Anterior cingulate cortex (tissue), 58 donors: ENCODE data around the gene ZNF583.

Source experiments
- DNase-seq, 58 donors: peaks; one replicate each; lab custom pipeline; 2025; lab: John Stamatoyannopoulos, UW

Gene ZNF583

DNA sequence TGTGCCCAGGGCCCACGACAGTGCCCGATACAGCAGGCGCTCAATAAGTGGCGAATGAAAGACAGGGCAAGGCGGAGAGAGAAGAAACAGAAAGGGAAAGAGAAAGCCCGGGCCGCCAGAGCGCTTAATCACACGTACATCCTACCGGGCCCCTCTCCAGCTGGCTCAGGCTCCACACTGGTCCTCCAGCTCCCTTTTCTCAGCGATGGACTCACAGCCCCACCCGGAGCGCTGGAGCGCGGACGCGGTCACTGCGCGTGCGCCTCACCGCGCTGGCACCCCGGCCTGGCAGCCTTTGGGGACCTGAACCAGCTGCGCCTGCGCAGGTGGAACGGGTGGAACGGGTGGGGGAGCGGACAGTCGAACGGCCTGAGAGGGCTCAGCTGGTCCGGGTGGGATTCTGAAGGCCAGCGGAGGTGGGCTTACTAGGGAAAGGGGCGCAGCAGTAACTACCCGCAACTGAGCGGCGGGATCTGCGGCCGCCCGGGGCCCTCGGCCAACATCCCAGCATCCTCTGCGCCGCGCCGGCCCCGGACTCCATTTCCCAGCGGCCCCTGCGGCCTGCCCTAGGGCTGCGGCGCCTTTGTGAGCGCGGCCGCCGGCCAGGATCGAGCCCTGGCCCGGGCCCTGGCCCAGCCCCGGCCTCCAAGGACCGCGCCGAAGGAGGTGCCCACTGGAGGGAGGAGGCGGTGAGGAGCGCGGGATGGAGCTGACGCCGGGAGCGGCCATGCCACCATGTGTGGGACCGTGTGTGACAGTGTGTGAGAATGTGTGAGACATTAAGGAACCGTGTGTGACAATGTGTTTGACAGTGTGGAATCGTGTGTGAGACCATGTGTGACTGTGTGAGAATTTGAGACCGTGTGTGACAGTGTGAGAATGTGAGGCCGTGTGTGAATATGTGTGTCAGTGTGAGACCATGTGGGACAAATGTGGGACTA, at the start of gene ZNF583:
TSS of gene ZNF583 (plus strand) at position 569 of the 941 bp plus-strand sequence. CDS start 2,783 bp downstream, outside the sequence.
- peak; percentile 77 to 96 (median 92) for DNase-seq

- DNase-seq: no peak
Measured at GRCh38 chr19:56355517-56355916, 48.6 kb upstream of the ZNF583 start.

DNA sequence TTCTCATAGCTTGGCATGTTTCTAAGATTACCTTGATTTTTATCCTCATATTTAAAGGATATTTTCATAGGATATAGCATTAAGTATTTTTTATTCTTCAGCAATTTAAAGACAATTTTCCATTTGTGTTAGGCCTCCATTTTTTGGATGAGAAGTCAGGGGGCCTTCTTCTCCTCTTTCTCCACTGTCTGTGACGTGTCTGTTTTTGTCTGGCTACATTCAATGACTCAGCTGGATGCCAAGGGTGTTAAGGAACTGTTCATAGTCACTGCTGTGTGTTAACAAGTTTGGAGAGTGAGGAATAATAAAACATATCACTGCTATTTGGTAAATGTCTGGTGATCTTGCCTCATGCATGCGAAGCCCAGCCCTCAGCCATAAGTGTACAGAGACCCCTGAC, 47.2 kb upstream of the ZNF583 start:
- no peak for DNase-seq

DNA sequence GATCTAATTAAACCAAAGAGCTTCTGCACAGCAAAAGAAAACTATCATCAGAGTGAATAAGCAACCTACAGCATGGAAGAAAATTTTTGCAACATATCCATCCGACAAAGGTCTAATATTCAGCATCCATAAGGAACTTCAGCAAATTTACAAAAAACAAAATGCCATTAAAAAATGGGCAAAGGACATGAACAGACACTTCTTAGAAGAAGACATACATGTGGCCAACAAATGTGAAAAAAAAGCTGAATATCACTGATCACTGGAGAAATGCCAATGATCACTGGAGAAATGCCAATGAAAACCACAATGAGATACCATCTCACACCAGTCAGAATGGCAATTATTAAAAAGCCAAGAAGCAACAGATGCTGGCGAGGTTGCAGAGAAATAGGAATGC, 43.3 kb upstream of the ZNF583 start:
- no peak for DNase-seq

GRCh38 chr19:56367829-56368711, 36.1 kb upstream of the ZNF583 start:
- peak in 57 of 58 donors; percentile 36 to 90 (median 75) for DNase-seq

DNA sequence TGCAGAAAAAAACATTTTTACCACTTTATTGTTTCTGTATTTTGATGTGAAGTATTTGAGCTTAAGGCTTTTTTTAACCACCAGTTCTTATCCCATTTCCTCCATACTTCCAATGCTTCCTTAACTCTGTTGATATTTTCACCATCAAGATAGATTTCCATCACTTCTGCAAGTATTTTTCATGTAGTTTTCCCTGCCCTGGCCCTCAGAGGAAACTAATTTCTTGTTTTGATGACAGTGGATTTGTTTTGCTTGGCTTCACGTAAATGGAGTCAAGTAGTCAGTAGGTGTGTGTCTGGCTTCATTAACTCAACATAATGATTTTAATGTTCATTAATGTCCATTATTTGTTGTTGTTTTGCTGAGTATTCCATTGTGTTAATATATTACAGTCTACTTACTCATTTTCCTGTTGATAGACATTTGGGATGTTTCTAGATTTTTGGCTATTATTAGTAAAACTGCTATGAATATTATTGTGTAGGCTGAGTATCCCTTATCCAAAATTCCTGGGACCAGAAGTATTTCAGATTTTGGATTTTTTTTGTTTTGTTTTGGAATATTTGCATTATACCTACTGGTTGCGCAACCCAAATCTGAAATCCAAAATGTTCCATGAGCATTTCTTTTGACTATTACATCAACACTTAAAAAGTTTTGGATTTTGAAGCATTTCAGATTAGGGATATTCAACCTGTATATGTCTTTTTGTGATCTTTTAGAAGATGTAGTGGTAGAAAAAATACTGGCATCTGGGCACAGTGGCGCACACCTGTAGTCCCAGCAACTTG, 34.1 kb upstream of the ZNF583 start:
- DNase-seq: no peak

- DNase-seq: no peak
Measured at GRCh38 chr19:56372281-56372680, 31.9 kb upstream of the ZNF583 start.

DNA sequence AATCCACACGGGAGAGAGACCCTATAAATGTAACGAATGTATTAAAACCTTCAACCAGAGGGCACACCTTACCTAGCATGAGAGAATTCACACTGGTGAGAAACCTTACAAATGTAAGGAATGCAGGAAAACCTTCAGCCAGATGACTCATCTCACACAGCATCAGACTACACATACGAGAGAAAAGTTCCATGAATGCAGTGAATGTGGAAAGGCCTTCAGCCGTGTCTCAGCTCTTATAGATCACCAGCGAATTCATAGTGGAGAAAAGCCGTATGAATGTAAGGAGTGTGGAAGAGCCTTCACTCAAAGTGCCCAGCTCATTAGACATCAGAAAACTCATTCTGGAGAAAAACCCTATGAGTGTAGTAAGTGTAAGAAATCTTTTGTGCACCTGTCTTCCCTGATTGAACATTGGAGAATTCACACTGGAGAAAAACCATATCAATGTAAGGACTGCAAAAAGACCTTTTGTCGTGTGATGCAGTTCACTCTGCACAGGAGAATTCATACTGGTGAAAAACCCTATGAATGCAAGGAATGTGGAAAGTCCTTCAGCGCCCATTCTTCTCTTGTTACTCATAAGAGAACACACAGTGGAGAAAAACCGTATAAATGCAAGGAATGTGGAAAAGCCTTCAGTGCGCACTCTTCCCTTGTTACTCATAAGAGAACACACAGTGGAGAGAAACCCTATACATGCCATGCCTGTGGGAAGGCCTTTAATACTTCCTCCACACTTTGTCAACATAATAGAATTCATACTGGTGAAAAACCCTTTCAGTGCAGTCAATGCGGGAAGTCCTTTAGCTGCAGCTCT, 26.8 kb upstream of the ZNF583 start:
- DNase-seq: no peak

DNA sequence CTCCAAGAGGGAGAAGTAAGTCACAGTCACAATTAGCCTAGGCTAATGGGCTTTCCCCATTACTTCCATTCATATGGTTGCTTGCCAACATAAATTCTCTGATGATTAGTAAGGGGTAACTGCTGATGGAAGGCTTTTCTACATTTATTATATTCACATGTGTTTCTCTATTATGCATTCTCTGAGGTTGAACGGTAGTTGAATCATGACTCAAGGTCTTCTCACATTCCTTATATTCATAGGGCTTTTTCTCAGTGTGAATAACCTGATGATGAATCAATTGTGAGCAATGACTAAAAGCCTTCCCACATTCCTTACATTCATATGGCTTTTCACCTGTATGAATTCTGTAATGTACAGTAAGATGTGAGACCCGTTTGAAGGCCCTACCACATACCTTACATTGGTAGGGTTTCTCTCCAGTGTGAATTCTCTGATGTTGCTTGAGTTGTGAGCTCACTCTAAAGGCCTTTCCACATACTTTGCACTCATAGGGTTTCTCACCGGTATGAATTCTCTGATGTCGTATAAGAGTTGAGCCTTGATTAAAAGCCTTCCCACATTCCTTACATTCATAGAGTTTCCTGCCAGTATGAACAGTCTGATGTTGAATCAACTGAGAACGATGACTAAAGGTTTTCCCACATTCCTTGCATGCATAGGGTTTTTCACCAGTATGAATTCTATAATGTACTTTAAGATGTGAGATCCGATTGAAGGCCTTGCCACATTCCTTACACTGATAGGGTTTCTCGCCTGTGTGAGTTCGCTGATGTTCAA, 20.1 kb upstream of the ZNF583 start:
- DNase-seq: no peak

- DNase-seq: peak; percentile 49 to 98 (median 92)
Measured at GRCh38 chr19:56393119-56394012, 10.8 kb upstream of the ZNF583 start, which contains the start of gene ZNF582. Gene ZNF582 (minus strand): TSS chr19:56393534. CDS start chr19:56391752, 1,782 bp downstream.

DNA sequence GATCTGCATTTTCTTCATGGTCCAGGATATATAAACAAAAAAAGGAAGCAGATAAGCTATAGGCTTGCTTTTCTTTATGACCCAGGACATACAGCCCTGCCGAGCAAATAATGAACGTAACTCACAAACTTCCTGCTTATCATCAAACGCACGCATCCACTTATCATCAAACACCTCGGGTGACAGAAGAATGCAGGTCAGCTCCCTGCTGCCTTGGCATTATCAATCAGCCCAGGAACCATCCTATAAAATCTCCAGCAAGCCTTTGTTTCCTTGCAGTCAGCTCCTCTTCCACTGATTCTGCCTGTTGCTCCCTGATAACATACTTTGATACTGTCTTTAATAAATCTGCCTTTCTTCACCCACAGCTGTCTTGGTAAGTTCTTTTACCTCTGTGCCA, 5.3 kb upstream of the ZNF583 start:
- DNase-seq: no peak

GRCh38 chr19:56400485-56400884, 3.6 kb upstream of the ZNF583 start:
- DNase-seq: no peak

DNA sequence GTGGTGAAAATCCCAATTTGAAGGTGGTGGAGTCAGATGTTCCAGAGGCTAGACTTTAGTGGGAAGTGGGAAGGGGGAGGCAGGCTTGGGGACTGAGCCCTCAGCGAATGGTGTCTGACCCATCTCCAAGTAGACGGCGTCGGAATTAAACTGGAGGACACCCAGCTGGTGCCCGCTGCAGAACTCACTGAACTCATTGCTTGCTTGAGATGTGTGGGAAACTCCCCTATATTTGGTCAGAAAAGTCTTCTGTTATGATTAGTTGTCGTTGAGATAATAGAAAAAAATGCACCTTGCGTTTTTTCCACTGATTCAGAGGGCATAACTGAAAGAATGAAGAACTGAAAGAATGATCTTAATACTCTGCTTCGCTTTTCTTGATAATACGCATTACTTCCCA, 871 bp upstream of the ZNF583 start:
- peak in 2 of 58 donors; percentile 1 to 3 for DNase-seq

- no peak for DNase-seq
Measured at GRCh38 chr19:56404705-56405056, 549 bp downstream of the ZNF583 start.

GRCh38 chr19:56405062-56405461, 930 bp downstream of the ZNF583 start:
- DNase-seq: no peak

DNA sequence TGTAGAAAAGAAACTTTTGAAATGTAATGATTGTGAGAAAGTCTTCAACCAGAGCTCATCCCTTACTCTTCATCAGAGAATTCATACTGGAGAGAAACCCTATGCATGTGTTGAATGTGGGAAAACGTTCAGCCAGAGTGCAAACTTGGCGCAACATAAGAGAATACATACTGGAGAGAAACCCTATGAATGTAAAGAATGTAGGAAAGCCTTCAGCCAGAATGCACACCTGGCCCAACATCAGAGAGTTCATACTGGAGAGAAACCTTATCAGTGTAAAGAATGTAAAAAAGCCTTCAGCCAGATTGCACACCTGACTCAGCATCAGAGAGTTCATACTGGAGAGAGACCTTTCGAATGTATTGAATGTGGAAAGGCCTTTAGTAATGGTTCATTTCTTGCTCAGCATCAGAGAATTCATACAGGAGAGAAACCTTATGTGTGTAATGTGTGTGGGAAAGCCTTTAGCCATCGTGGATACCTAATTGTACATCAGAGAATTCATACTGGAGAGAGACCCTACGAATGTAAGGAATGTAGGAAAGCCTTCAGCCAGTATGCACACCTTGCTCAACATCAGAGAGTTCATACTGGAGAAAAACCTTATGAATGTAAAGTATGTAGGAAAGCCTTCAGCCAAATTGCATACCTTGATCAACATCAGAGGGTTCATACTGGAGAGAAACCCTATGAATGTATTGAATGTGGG, 19.3 kb downstream of the ZNF583 start:
- DNase-seq: no peak

DNA sequence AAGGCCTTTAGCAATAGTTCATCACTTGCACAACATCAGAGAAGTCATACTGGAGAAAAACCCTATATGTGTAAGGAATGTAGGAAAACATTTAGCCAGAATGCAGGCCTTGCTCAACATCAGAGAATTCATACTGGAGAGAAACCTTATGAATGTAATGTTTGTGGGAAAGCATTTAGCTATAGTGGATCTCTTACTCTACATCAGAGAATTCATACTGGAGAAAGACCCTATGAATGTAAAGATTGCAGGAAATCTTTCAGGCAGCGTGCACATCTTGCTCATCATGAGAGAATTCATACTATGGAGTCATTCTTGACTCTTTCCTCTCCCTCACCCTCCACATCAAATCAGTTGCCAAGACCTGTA, 19.8 kb downstream of the ZNF583 start:
- DNase-seq: no peak
